ENCODE measurements around the gene GUCA1A.
A peak's percentile ranks its signal among the peaks of the same experiment; 100 is the strongest.
"Not testable (repeated sequence)": the region's sequence is repeated elsewhere in the genome, so short reads cannot be mapped to it uniquely, and the experiment has no call there.

GUCA1A gene

GRCh38 chr6:42147138-42147562 is 26.0 kb upstream of the GUCA1A start:
- DNase-seq: no peak

DNA sequence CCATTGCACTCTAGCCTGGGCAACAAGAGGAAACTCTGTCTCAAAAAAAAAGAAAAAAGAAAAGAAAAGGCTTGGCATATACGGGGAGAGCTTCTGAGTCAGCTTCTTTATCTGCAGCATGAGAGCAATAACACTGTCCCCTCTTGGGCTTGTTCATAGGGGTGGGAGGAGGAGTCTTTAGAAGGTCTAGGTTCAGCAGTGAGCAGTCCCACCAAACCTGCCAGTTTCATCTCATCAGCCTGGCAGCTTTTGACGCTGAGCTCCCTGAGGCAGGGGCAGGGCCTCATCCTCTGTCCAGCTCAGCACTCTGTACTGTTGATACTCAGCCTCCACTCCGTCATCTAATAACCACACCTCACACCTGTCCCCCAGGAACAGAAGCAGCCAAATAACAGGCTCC is 25.1 kb upstream of the GUCA1A start:
- no peak for DNase-seq

- DNase-seq: no peak
Observed at GRCh38 chr6:42150254-42150653, 22.9 kb upstream of the GUCA1A start.

GRCh38 chr6:42152024-42152423 is 21.1 kb upstream of the GUCA1A start:
- no peak for DNase-seq

DNA sequence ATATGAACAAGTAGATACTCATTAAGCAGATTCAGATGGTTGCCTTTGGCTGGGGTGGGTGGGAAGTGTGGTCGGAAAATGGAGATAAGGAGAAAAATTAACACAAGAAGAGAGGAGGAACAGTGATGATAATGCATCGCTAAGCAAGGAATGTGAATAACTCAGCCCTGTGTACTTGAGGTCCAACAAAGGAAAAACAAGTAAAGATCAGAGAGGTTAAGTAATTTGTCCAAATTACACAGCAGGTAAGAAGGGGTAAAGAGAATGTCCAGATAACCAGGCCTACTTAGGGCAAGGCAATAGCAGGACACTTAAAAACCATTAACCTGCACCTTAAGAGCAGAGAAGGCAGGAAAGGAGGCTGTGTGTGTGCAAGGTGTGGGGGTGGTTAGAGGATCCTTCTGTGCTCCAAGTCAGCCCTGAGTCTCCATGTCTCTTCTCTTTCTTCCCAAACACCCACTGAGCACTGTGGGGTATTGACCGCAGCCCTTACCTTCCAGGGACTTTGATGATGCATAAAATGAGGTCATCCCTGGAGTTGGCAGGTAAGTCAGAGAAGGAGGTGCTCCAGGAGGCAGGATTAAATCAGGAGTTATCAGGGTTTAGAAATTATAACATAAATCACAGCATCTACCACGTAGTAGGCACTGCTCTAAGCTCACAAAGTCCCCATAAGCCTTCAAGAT is 20.5 kb upstream of the GUCA1A start:
- not testable (repeated sequence) for DNase-seq

- no peak for DNase-seq
Observed at GRCh38 chr6:42153921-42154320, 19.2 kb upstream of the GUCA1A start.

DNA sequence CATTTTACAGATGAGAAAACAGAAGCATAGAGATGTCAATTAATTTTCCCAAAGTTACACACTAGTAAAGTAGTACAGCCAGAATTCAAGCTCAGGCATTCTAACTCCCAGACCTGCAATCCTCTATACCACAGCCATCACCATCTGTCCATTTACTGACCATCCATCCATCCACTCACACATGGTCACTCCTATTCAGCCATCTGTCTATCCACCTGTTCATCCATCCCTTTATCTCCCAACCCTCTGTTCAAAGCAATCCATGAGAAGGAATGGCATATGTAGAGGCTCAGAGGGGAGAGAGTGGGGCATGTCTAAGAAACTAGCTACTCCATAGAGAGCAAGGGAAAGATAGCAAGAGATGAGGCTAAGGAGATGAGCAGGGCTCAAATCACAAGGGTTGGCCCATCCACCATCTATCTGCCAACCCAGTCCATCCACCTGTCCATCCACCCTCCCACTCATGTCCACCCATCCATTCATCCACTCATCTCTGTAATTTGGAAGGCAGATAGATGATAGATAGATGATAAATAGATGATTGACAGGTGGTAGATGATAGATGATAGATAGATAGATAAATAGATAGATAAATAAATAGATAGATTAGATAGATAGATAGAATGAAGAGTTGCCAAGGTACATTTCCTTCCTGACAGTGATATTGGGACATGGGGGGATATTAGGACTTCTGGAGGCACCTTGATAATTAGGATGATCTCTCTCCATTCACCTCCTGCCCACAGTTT is 18.5 kb upstream of the GUCA1A start:
- DNase-seq: no peak

GRCh38 chr6:42155293-42155692 is 17.9 kb upstream of the GUCA1A start:
- DNase-seq: no peak

DNA sequence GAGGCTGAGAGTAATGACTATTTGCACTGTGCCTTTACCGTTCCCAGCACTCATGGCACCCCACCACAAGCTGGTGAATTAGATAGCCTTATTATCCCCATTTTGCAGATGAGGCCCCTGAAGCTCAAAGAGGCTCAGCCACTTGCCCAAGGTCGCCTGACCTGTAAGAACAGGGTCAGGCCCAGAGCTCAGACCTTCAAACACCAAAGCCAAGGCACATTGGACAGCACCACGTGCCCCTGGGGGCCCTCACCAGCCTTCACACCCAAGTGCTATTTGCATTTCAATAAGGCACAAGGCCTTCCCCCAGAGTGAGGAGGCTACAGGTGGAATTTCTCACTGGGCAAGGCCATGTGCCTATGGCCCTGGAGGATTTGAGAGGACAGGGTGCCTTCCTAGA is 16.5 kb upstream of the GUCA1A start:
- no peak for DNase-seq

DNA sequence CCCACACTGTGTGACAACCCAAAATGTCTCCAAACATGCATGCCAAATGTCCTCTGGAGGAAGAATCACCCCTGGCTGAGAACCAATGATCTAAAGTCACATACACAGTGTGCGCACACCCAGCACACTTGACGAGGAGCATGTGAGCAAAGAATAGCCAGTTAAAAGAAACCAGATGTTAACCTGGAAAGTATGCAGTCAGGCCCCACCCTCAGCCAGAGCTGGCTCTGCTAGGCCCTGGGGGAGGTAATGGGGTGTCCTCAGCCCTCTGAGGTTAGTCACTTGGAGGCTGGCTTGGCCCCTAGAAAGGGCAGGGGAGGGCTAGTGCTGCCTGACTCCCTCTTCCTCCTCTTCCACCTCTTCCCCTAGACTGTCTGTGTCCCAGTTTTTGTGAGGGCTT is 15.2 kb upstream of the GUCA1A start:
- no peak for DNase-seq

- no peak for DNase-seq
Observed at GRCh38 chr6:42158631-42159030, 14.5 kb upstream of the GUCA1A start.

DNA sequence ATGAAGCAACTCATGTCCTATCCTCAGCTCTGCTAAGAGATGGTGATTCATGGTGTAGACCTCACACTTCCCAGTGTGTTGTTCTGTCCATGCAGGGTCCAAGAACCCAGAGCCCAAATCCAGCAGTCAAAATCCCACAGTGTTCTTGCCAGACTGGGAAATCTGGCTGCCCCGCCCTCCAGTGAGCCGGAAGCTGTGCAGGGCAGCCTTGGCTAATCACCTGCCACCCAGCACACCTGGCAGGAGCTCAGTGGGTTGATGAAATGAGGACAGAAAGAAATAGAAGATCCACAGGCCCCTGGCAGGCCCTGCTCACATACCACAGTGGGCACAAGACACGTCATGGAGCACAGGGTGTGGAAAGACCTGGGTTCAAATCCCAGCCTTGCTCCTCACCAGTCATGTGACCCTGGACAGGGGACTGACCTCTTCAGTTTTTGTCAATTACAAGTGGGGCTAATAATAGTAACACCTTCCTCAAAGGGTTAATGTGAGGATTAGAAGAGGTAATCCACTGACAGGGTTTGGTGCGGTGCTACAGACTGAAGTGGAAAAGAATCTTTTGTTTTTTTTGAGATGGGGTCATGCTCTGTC is 13.6 kb upstream of the GUCA1A start:
- no peak for DNase-seq

- DNase-seq: no peak
Observed at GRCh38 chr6:42162384-42162783, 10.8 kb upstream of the GUCA1A start.

DNA sequence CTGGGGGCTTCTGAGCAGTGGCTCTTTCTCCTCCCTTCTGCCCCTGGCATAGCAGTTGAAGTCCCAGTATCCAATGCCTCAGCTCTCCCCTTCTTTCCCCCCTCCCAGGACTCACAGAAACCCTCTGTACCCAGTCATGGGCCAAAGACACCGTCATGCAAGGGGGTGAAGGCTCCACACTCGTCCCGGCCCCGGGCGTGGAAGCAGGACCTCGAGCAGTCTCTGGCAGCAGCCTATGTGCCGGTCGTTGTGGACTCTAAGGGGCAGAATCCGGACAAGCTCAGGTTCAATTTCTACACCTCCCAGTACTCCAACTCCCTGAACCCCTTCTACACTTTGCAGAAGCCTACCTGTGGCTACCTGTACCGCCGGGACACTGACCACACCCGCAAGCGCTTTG is 10.4 kb upstream of the GUCA1A start:
- no peak for DNase-seq

DNA sequence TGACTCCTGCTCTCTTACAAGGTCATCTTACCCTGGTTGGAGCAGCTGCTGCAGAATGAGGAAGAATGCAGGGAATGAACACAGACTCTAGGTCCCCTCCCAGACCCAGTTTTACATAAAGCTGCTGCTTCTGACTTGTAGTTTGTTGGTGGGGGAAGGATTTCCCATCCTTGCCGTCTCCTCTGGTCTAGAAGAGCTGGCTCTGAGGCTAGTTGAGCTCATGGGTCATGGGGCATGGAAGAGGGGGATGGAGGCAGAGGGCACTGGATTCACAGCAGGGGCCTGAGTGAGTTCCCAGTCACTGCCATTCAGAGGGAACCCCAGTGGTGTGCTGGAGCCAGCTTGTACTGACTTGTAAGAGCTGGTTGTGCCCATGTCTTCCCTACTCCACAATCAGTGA is 9.2 kb upstream of the GUCA1A start:
- DNase-seq: no peak

DNA sequence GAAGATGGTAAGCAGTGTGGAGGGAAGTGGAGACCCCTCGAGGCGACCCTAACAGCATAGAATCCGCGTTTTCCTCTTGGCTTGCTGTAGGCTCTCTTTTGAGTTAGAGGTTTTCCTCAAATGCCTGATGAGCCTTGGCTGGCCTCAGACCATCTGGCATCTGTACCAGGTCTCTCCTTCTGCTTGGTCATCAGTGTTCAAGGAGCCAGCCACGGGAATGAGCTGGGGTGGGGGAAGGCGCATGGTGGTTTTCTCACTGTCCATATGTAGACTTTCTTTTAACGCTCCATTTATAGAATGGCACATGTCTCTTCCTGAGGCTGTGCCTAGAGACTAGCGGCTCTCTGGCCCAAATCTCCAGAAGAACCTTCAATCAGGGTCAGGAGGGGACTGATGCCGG is 8.1 kb upstream of the GUCA1A start:
- DNase-seq: no peak

GRCh38 chr6:42166444-42167141 is 6.6 kb upstream of the GUCA1A start:
- DNase-seq: peak; percentile 35 to 83 (median 62)

DNA sequence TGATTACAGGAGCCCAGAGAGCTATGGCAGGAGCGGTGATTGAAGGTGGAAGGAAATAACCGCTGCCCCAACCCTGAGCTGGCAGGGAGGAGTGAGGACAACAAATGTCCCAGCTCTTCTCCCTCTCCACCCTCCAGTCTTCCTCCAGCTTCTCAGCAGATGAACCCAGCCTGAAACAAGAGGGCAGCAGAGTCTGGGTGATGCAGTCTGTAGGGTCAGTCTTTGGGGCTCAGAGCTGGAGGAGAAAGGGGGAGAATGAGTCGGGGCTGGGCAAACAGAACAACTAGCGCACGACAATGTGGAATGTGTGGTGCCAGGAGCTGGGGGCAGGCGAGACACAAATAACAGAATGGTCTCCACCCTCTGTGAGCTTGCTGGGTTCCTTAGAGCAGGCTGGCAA is 4.5 kb upstream of the GUCA1A start:
- DNase-seq: no peak

GRCh38 chr6:42169780-42170179 is 3.4 kb upstream of the GUCA1A start:
- DNase-seq: not testable (repeated sequence)

GRCh38 chr6:42171813-42172581 is 1.2 kb upstream of the GUCA1A start:
- no peak for DNase-seq

- no peak for DNase-seq
Observed at GRCh38 chr6:42175860-42176259, 2.7 kb downstream of the GUCA1A start.

DNA sequence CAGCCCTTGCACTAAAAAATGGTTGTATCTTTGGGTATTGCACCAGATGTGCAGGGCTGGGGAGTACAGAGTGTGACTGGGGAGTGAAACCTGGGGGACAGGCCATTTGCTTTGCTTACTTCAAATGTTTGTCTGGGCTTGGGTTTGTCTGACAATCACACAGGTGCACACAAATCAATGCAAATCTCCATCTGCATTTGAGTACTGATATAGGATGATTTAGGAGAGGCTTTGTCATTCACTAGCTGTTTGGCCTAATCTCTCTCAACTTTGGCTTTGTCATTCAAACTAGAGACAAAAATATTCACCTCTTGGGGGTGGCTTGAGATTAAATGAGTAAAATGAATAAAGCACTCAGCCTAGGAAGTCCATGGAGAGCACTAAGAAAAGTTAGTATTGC is 3.8 kb downstream of the GUCA1A start:
- no peak for DNase-seq

Measured in stimulated activated naive CD4-positive, alpha-beta T cell (primary cell).